Skeletal muscle tissue (tissue), 4 donors: ENCODE data around the gene FAM180B. TPM values are rescaled to one million over a fixed set of nuclear protein-coding genes. Genes with fewer than 3 reads are reported as not detected.
"Not testable (repeated sequence)": the region's sequence is repeated elsewhere in the genome, so short reads cannot be mapped to it uniquely, and the experiment has no call there.

Experiments used
- H3K27ac ChIP-seq: one replicate; pipeline ENCODE4 v1.7.0; 2013; ENCODE audit warnings: mild to moderate bottlenecking, low read depth, low read length, inconsistent platforms
- H3K27me3 ChIP-seq, 3 donors: one replicate each; pipeline ENCODE4 v1.7.0; 2013; ENCODE audit warnings: low read length in 3 of 3; ENCODE audit not compliant: control insufficient read depth in 3 of 3, insufficient read depth in 3 of 3
- H3K36me3 ChIP-seq, 3 donors: one replicate each; pipeline ENCODE4 v1.7.0; 2013; ENCODE audit warnings: low read length in 3 of 3; ENCODE audit not compliant: control insufficient read depth in 3 of 3, insufficient read depth in 3 of 3
- H3K4me1 ChIP-seq, 3 donors: one replicate each; pipeline ENCODE4 v1.7.0; 2013; ENCODE audit warnings: low read length in 3 of 3, mild to moderate bottlenecking in 3 of 3; ENCODE audit not compliant: control insufficient read depth in 3 of 3, insufficient read depth in 3 of 3
- H3K4me3 ChIP-seq, 3 donors: one replicate each; pipeline ENCODE4 v1.7.0; 2013; ENCODE audit warnings: low read length in 3 of 3
- H3K9ac ChIP-seq, 3 donors: one replicate each; pipeline ENCODE4 v1.7.0; 2013; ENCODE audit warnings: low read length in 3 of 3, mild to moderate bottlenecking in 3 of 3, moderate library complexity in 2 of 3, low read depth in 1 of 3
- H3K9me3 ChIP-seq, 3 donors: one replicate each; pipeline ENCODE4 v1.7.0; 2013; ENCODE audit warnings: low read length in 3 of 3; ENCODE audit not compliant: control insufficient read depth in 3 of 3
- total RNA-seq: library from RNA; depleted of rRNA; stranded (reverse); fragments of >200 nt; gene quantifications from one replicate; pipeline ENCODE4 v1.2.3, GENCODE V29; 2014
- donor health status: Osteomylitis.

FAM180B gene, protein sequence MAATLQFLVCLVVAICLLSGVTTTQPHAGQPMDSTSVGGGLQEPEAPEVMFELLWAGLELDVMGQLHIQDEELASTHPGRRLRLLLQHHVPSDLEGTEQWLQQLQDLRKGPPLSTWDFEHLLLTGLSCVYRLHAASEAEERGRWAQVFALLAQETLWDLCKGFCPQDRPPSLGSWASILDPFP
- total RNA-seq = 2.1 TPM

DNA sequence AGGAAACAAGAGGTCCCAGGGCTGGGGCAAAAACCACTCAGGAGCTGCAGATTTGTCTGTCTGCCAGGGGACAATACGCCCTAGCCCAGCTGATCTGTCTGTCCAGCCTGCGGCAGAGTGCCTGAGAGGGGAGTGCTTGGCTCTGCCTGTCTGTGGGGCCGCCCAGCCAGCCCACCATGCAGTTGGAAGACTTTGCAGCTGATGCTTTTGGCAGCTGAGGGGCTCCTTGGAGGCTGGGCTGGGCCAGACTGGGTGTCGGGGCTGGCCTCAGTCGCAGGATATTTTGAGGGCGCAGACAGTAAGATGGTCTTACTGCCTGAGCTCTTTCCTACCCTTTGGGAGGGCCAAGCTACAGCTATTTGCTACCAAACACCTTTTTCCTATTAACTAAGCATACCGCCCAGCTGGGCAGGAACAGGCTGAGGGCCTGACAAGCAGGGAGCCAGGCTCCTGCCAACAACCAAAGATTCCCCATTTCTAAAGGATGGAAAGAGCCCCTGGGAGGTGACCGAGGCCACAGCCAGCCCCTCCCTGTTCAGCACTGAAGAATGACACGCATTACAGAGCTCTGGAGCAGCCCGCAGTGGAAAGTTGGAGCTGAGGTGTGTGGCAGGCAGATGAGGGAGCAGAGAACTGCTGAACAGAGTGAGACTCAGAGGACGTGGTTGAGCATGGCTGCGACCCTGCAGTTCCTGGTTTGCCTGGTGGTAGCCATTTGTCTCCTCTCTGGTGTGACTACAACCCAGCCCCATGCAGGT is at the start of gene FAM180B:
TSS of gene FAM180B (plus strand) at position 581 of the 758 bp plus-strand sequence. CDS start at position 672, 91 bp downstream.
- H3K4me1 ChIP-seq = peaks cover 6 to 14% (median 9%) of the 10 kb centered on the region in 3 donors
- peaks cover 15 to 21% (median 19%) of the 10 kb centered on the region in 3 donors for H3K27me3 ChIP-seq
- peak within 1 kb of the TSS in 2 of 3 donors; percentile 35 to 48 for H3K4me3 ChIP-seq
- peak within 1 kb of the TSS; percentile 12 for H3K27ac ChIP-seq
- peaks cover 36 to 42% (median 38%) of the 10 kb centered on the region in 3 donors for H3K36me3 ChIP-seq
- H3K9ac ChIP-seq = peak within 1 kb of the TSS in 2 of 3 donors; percentile 25 to 40
- H3K9me3 ChIP-seq = no peaks in the 10 kb centered on the region

- H3K4me1 ChIP-seq = peaks cover 27 to 40% (median 30%) of the 10 kb centered on the region in 3 donors
- H3K36me3 ChIP-seq = no peaks in the 10 kb centered on the region
- no peak overlapping the region for H3K9ac ChIP-seq
- no peaks in the 10 kb centered on the region for H3K9me3 ChIP-seq
- no peaks in the 10 kb centered on the region for H3K27me3 ChIP-seq
- H3K4me3 ChIP-seq = no peak overlapping the region
- no peak overlapping the region for H3K27ac ChIP-seq
Measured at GRCh38 chr11:47536915-47537314, 49.6 kb upstream of the FAM180B start.

GRCh38 chr11:47538741-47539565 is 47.5 kb upstream of the FAM180B start:
- no peak overlapping the region for H3K4me3 ChIP-seq
- no peak overlapping the region for H3K27ac ChIP-seq
- H3K27me3 ChIP-seq = no peaks in the 10 kb centered on the region
- H3K9ac ChIP-seq = no peak overlapping the region
- H3K9me3 ChIP-seq = no peaks in the 10 kb centered on the region
- H3K36me3 ChIP-seq = no peaks in the 10 kb centered on the region
- H3K4me1 ChIP-seq = peaks cover 26 to 31% (median 27%) of the 10 kb centered on the region in 3 donors

DNA sequence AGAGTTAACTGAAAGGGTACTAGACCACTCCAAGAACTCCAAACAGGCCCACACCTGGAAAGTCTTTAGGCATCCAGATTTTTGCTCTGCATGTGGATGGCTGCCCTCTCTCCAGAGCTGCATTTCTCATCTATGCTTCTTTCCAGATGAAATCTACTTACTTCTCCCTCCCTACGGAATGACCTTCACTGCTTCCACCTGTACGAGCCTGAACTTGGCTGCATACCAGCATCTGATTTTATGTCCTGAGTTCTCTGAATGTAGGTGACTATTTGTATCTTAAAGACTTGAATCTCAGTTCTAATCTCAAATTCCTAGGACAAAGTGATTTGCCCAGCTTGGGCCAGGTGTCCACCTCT is 46.8 kb upstream of the FAM180B start:
- H3K9ac ChIP-seq = no peak overlapping the region
- H3K4me1 ChIP-seq = peaks cover 28 to 37% (median 31%) of the 10 kb centered on the region in 3 donors
- no peak overlapping the region for H3K27ac ChIP-seq
- no peak overlapping the region for H3K4me3 ChIP-seq
- no peaks in the 10 kb centered on the region for H3K27me3 ChIP-seq
- H3K36me3 ChIP-seq = no peaks in the 10 kb centered on the region
- H3K9me3 ChIP-seq = no peaks in the 10 kb centered on the region

GRCh38 chr11:47541070-47541469 is 45.4 kb upstream of the FAM180B start:
- Histone ChIP-seq H3K9me3 (no peaks in the 10 kb centered on the region), H3K27ac (no peak overlapping the region), H3K4me3 (no peak overlapping the region), H3K36me3 (no peaks in the 10 kb centered on the region), H3K27me3 (no peaks in the 10 kb centered on the region), H3K9ac (no peak overlapping the region), H3K4me1 (peaks cover 28 to 36% (median 31%) of the 10 kb centered on the region in 3 donors)

- Histone ChIP-seq H3K27ac (no peak overlapping the region), H3K4me1 (peaks cover 26 to 30% (median 28%) of the 10 kb centered on the region in 3 donors), H3K36me3 (no peaks in the 10 kb centered on the region), H3K4me3 (no peak overlapping the region), H3K9me3 (no peaks in the 10 kb centered on the region), H3K9ac (no peak overlapping the region), H3K27me3 (no peaks in the 10 kb centered on the region)
Measured at GRCh38 chr11:47545298-47545697, 41.2 kb upstream of the FAM180B start.

GRCh38 chr11:47546274-47546673 is 40.2 kb upstream of the FAM180B start:
- not testable (repeated sequence) for H3K9ac ChIP-seq, H3K27me3 ChIP-seq, H3K9me3 ChIP-seq, H3K27ac ChIP-seq, H3K36me3 ChIP-seq, H3K4me3 ChIP-seq
- H3K4me1 ChIP-seq = peaks cover 28 to 34% (median 30%) of the 10 kb centered on the region in 3 donors

GRCh38 chr11:47550288-47551047 is 36.0 kb upstream of the FAM180B start:
- H3K27me3 ChIP-seq = no peaks in the 10 kb centered on the region
- H3K4me3 ChIP-seq = peak overlapping the region in 1 of 3 donors; percentile 11
- peaks cover 32 to 41% (median 39%) of the 10 kb centered on the region in 3 donors for H3K4me1 ChIP-seq
- H3K27ac ChIP-seq = peak overlapping the region; percentile 93
- H3K9ac ChIP-seq = no peak overlapping the region
- no peaks in the 10 kb centered on the region for H3K9me3 ChIP-seq
- peaks cover 0 to 2% (median 0%) of the 10 kb centered on the region in 3 donors for H3K36me3 ChIP-seq

GRCh38 chr11:47551086-47551485 is 35.4 kb upstream of the FAM180B start:
- Histone ChIP-seq H3K4me1 (peaks cover 32 to 41% (median 39%) of the 10 kb centered on the region in 3 donors), H3K27me3 (no peaks in the 10 kb centered on the region), H3K27ac (peak overlapping the region; percentile 93), H3K36me3 (peaks cover 0 to 2% (median 0%) of the 10 kb centered on the region in 3 donors), H3K4me3 (peak overlapping the region; percentile 0 to 99 (median 45)), H3K9ac (peak overlapping the region in 1 of 3 donors; percentile 97), H3K9me3 (no peaks in the 10 kb centered on the region)
